ENCODE data around the gene FBXL7.

DNA sequence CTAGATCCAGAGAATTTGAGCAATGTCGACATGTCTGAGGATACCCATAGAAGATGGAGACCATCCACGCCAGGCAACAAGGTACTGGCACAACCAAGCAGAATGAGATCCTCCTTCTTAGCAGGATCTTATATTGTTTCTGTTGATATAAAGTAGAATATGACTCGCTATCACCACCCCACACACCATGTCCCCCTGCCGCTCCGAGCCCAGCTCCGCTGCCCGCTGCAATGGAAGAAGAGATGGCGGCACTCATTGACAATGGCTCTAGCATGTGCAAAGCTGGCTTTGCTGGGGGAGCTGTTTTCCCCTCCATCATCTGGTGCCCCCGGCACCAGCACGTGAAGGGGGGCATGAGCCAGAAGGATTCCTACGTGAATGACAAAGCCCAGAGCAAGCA is 49.5 kb upstream of the FBXL7 start:
- TF ChIP-seq, protein P1, sequence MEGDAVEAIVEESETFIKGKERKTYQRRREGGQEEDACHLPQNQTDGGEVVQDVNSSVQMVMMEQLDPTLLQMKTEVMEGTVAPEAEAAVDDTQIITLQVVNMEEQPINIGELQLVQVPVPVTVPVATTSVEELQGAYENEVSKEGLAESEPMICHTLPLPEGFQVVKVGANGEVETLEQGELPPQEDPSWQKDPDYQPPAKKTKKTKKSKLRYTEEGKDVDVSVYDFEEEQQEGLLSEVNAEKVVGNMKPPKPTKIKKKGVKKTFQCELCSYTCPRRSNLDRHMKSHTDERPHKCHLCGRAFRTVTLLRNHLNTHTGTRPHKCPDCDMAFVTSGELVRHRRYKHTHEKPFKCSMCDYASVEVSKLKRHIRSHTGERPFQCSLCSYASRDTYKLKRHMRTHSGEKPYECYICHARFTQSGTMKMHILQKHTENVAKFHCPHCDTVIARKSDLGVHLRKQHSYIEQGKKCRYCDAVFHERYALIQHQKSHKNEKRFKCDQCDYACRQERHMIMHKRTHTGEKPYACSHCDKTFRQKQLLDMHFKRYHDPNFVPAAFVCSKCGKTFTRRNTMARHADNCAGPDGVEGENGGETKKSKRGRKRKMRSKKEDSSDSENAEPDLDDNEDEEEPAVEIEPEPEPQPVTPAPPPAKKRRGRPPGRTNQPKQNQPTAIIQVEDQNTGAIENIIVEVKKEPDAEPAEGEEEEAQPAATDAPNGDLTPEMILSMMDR (IDR thresholded peaks at IDR 0.05; ENCODE audit: control extremely low read depth in 1 of 3, insufficient read depth in 1 of 3, low read depth in 1 of 3, low read length in 3 of 3): no peak
- TF ChIP-seq RXRA (IDR thresholded peaks at IDR 0.05; ENCODE audit: insufficient read depth, low read depth, low read length) (no peak), SP2 (IDR thresholded peaks at IDR 0.05; ENCODE audit: low read length) (no peak), SIN3A (conservative IDR thresholded peaks at IDR 0.05 in 1 of 2, IDR thresholded peaks at IDR 0.05 in 1 of 2; ENCODE audit: low read depth in 1 of 2, low read length in 2 of 2) (no peak), POLR2A (IDR thresholded peaks at IDR 0.05; ENCODE audit: control extremely low read depth in 1 of 2, low read depth in 2 of 2, low read length in 2 of 2) (no peak), POLR2AphosphoS5 (IDR thresholded peaks at IDR 0.05; ENCODE audit: low read depth, low read length) (no peak), HDAC2 (IDR thresholded peaks at IDR 0.05; ENCODE audit: borderline replicate concordance in 1 of 2, low read depth in 2 of 2, low read length in 2 of 2) (no peak), EP300 (IDR thresholded peaks at IDR 0.05; ENCODE audit: borderline replicate concordance in 1 of 2, low read depth in 2 of 2, low read length in 2 of 2) (no peak), RAD21 (IDR thresholded peaks at IDR 0.05 in 1 of 2, conservative IDR thresholded peaks at IDR 0.05 in 1 of 2; ENCODE audit: low read depth in 2 of 2, low read length in 2 of 2) (no peak), SAP30 (IDR thresholded peaks at IDR 0.05; ENCODE audit: insufficient read depth, insufficient replicate concordance, low read length) (no peak), SP4 (IDR thresholded peaks at IDR 0.05; ENCODE audit: low read length) (no peak)
- TF ChIP-seq, protein P2, sequence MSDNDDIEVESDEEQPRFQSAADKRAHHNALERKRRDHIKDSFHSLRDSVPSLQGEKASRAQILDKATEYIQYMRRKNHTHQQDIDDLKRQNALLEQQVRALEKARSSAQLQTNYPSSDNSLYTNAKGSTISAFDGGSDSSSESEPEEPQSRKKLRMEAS (IDR thresholded peaks at IDR 0.05): no peak

All from H1 (cell line).